Right hindlimb (tissue), 1 donor: ENCODE results near the gene CST9L.

Experiments
- DNase-seq: peaks from one replicate; pipeline ENCODE4 v3.0.0-alpha.2; 2018

Gene CST9L

DNA sequence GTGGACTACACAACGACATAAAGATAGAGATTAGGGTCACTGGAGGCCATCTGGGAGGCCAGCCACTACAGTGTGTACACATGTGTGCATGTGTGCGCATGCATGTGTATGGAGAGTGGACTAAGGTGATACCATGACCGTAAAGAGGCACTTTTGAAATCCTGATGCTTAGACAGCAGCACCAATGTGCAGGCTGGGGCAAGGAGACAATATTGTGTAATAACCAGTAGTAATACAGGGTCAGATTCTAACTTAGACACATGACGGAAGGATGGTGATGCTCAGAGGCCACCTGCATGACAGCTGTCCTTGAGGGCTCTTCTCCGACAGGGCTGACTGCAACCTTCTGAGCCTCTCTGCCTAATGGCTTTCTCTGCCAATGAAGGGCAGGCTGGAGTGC lies 25.5 kb downstream of the CST9L start:
- DNase-seq: no peak

DNA sequence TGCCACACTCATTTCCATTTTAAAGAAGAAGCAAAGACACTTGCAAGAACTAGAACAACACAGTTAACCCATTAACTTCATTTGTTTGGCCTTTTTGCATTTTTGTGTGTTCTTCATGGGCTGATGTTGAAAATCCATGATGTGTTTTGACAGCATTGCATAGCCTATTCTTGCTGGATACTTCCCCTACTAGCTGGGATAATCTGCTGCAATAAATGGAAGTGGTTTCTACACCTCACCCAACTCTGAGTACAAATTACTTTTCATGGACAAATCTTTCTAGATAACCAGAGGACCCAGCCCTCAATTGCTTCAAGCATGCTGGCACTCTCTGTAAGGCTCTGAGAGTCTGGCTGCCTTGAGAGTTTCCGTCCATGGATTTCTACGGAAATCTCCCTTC lies 26.5 kb downstream of the CST9L start:
- DNase-seq: no peak

DNA sequence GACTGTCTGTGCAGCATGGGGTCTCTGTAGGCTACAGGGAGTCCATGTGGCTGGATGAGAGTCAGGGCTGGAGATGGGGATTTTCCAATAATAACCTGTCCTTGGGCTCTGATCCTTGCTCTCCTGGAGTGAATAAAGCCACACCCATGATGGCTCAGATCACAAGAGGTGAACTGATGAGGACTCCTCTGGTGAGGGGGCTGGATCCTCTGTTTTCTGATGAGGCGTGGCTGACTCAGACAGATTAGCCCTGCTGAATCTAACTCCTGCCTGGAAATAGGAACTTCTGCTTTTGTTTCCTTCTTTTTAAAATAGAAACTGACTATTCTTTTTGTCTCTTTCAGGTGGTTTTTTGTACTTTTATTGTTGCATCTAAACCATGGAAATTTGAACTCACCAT lies 27.0 kb downstream of the CST9L start:
- DNase-seq: no peak

DNA sequence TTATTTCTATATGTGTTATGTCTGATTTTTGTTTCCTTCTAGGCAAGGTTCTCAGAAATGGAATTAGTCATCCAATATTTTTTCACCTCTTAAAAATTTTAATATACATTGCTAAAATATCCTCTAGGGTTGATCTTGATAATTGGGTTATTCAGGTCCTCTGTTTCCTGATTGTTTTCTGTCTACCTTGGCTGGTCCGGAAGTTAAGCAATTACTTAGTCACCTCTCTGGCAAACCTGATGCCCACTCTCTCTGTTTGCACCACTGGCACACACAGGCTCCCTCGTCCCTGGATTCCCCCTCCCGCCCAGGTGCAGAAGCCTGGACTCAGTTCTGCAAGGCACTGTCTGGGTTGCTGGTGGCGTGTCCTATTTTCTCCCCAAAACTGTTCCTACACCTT lies 27.7 kb downstream of the CST9L start:
- DNase-seq: no peak

DNA sequence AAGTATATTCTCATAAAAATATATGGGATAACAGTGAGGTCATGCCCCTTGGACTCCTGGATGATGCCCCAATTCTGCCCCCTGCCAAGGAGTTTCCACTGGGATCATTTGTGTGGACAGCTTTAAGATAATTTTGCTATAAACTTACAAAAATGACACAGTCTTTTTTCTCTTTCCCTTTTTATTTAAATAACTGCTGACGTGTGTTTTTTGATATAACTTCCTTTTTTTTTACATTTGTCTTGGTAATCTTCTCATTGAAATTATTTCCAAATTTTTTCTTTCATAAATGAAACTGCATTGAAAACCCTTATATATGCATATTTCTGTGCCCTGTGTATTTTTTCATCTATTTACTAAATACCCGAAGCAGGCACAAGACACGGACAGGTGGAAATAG lies 31.3 kb downstream of the CST9L start:
- DNase-seq: no peak

DNA sequence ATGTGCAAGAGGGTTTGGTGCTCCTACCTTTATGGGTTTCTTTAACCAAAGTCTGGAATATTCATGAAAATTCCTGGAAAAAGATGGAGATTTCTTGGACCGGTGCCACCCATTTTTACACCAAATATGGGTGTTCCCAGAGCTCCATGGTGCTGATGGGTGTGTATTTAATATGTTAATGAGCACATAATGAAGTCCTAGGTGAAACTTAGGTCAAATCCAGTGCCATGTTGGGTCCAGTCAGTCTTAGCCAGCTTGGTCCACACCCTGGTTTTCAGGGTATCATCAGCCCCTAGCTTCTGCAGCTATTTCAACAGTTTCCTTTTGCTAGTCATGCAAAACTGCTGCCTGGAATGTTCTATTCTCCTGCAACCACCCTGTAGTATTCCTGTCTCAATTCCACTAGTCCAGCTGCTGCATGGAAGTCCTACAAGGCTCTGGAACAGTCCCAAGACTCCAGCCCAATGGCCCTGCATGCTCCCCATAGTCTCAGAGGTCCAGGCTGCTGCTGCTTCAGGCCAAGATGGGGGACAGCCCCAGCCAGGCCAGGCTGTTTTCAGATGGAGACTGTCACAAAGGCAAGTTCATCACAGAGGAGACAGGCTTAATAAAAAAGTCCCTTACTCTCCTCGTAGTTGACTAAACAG lies 31.8 kb downstream of the CST9L start:
- DNase-seq: no peak

DNA sequence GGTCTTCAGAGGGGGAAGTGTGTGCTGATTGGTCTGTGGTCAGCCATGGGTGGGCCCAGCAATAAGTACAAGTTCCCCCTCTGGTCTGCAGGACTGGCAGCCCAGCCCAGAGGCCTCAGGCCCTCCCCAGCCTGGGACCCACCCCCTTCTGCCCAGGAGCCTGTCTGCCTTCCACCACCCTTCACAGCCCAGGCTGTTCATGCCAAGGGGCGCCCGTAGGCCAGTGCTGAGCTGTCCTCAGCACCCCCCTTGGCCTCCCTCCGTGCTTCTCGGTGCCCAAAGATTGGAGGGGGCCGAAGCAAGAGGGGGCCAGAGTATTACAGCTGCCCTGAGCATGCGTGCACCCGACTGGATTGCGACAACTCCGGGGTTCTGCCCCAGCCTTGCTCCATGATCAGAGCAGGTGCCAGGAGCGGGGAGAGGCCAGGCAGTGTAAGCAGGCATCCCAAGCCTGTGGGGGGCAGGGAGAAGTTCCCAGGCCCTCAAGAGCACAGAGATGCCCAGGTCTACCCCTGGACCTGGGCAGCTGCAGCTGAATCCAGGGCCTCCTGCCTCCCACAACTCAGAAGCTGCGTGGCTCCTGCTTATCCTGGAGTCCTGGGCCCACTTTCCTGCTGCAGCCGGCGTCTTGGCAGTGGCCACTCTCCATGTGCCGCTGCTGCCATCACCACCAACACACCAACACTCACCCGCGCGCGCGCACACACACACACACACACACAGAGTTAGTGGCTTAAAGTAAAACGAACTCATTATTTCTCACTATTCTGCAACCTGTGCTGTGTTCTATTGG lies 33.3 kb downstream of the CST9L start:
- DNase-seq: no peak

DNA sequence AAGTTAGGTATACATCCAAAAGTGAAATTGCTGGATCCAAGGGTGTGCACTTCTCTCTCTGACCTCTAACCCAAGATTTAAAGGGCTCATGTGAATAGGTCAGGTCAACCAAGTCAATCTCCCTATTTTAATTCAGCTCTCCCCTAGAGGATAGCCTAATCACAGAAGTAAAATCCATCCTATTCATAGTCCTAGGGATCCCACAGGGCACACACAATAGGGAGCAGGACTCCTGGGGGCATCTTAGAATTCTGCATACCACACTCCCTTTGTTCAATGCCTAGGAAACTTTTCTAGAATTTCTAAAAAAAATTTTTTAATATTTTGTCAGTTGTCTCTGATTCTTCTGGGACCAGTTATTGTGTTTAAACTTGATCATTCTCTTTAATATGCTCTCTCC lies 35.1 kb downstream of the CST9L start:
- no peak for DNase-seq

DNA sequence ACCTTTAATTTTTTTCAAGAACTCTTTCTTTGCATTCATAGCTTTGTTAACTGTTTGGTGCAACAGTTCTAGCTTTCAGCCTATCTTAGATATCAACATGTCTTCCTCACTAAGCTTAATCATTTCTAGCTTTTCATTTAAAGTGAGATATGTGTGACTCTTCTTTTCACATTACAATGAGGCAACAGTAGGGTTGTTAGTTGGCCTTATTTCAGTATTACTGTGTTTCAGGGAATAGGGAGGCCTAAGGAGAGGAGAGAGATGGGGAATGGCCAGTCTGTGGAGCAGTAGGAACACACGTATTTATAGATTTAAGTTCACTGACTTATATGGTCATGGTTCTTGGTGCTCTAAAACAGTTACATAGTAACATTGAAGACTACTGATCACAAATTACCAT lies 35.8 kb downstream of the CST9L start:
- DNase-seq: no peak

DNA sequence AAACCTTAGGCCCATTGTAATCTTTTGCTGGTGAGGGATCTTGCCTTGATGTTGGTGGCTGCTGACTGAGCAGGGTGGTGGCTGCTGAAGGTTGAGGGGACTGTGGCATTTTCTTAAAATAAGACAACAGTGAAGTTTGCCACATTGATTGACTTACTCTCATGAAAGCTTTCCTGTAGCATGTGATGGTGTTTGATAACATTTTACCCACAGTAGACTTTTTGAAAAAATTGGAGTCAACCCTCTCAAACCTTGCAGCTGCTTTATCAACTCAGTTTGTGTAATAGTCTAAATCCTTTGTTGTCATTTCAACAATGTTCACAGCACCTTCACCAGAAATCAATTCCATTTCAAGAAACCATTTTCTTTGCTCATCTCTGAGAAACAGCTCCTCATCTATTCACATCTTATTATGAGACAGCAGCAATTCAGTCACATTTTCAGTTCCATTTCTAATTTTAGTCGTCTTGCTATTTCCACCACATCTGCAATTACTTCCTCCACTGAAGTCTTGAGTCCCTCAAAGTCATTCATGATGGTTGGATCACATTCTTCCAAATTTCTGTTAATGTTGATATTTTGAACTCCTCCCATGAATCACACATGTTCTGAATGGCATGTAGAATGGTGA lies 37.2 kb downstream of the CST9L start:
- DNase-seq: no peak

DNA sequence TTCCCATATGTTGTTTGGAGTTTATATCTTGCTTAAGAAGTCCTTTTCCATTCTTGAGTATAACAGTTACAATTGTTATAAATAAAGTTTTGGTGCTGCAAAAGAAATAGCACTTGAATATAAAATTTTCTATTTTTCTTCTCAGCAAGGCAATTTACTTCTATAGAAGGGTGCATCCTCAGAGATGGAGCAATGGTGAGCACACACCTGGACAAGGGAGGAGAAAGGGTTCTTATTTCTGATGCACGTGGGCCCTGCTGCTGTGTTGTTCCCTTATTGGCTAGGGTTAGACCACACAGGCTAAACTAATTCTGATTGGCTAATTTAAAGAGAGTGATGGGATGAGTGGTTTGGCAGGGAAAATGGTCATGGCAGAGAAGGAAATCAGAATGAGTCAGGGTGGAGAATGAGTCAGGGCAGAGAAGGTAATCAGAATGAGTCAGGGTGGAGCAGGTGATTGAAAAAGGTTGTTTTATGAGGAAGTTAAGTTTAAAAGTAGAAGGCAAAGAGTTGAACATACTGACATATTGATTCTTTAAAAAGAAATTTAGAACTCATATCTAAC lies 39.3 kb downstream of the CST9L start:
- no peak for DNase-seq

DNA sequence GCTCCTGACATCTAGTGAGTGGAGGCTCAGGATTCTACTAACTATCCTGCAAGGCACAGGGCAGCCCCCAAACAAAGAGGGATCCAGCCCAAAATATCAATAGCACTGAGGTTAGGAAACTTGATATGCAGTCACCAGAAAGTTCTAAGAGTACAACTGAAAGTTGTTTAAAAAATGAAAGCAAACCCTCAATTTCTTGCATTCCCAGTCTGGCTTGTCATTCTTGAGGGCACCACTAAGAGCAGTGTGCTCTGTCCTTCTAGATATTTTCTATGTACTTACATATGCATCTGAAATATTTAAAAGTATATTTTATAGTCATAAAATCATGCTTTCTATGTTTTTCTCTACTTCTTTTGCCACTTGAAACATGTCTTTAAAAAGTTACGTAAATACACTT lies 41.4 kb downstream of the CST9L start:
- no peak for DNase-seq

DNA sequence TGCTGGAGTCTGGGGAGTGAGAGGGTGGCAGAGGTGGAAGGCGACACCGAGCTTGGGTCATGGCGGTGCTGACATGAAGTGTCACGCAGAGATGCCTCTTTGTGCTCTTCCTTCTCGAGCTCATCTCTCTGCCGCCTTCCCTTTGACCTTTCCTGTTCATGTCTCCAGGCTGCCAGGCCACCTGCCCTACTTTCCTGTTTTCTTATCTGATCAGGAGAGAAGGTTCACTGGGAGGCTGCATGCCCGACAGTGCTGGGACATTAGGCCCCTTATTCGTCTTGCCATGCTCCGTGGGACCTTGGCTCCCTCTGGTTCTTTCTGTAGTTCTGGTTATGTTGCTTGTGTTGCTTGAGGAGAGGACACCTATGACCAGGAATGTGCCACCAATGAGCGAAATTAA lies 44.1 kb downstream of the CST9L start:
- no peak for DNase-seq

DNA sequence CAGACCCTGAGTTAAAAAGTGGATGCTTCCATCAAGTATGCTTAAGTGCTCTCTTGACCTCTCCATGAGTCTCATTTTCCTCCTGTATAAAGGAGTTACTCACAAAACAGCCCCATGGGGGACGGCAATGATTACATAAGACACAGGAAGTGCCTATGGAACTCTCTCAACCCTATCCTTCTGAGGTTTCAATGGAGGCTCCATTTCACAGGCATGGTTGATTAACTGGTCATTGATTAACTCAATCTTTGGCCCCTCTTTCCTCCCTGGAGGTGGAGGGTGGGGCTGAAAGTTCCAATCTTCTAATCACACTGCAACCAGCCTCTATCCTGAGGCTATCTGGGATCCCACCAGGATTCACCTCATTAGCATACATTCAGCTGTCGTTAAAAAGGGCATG lies 48.1 kb downstream of the CST9L start:
- DNase-seq: no peak

DNA sequence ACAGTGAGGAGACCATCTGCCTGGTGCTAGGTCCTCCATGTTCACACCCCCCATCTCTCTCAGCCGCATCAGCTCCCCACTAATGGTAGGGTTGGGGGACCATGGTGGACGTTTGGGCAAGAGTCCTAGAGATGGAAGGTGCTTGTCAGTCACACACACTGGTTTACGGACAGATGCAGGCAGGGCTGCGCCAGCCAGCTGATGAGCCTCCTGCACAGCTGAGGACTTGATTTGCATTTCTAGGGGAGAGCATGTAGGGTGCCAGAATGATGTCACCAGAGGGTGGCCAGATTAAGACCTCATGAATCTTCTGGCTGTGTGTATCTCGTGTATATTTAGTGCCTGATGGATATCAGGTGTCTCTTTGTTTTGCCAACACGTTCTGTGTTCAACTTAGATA lies 48.7 kb downstream of the CST9L start:
- DNase-seq: no peak

DNA sequence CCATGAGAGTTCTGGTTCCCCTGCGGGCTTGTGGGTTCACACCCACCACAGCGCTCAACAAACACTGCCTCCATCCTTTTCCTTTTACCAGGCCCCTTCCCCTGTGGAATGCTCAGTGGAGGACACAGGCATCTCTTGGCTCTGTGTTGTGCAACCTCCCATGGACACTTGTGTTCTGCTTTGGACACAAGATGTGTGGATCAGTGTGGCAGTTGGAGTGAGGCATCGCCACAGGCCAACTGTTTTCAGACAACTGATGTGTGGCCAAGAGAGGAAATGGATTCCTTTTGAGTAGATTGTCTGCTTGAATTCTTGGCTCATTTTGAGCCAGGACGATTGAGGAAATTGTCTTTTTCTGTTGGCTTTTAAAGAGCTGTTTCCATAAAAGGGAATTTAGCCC lies 50.6 kb downstream of the CST9L start:
- DNase-seq: no peak

DNA sequence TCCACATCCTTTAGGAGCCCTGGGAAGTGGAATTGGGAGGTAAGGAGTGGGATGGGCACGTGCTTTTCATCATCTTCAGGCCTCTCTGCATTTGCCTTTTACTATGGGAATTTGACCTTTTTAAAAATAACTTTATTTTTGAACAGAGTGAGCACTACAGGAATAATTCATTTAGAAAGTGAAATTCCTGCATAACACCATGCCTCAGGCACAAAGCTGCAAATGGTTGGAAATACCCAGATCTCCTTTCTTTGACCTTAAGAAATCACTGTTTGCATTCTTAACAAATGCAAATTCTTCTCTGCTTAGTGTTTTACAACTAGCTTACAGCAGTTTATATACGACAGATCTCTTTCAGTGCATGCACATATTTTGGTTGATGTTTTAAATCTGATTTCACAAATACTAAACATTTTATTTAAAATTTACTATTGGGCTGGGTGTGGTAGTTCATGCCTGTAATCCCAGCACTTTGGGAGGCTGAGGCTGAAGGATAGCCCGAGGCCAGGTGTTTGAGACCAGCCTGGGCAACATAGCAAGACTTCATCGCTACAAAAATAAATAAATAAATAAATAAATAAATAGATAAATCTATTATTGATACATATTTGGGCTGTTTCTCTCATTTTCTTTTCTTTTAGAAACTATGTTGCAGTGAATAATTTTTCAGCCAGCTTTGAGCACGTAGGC lies 52.9 kb downstream of the CST9L start:
- no peak for DNase-seq

DNA sequence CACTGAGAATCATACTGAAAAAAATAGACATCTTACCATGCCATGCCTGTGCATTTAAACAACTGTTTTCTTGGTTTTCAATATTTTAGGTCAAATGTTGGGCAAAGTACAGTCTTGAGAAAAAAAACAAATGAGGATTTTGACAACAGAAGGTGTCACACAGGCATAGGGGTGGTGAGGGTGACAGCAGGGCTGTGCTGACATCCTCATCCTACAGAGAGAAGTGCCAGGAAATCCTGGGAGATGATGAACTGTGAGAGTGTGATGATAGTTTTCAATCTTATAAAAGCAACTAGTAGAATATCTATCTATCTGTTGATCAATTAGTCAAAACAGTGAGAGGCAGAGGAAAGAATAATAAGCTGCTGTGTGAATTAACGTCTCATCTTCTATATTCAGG lies 53.4 kb downstream of the CST9L start:
- no peak for DNase-seq
